ENCODE results near the gene NTF4.
"Not testable (repeated sequence)": the region's sequence is repeated elsewhere in the genome, so short reads cannot be mapped to it uniquely, and the experiment has no call there.

GRCh38 chr19:49043548-49043947 lies 21.1 kb downstream of the NTF4 start, which contains the start of gene CGB5:
- not testable (repeated sequence) for TF ChIP-seq SMC3 (IDR thresholded peaks at IDR 0.05; ENCODE audit: low read depth, low read length); POLR2A (IDR thresholded peaks at IDR 0.05; ENCODE audit: low read depth, low read length); RAD21 (IDR thresholded peaks at IDR 0.05; ENCODE audit: low read length); MAFK (IDR thresholded peaks at IDR 0.05; ENCODE audit: low read depth, low read length); BHLHE40 (IDR thresholded peaks at IDR 0.05; ENCODE audit: low read depth, low read length); FOS (IDR thresholded peaks at IDR 0.05; ENCODE audit: low read depth, low read length)
- TF ChIP-seq, protein P1, sequence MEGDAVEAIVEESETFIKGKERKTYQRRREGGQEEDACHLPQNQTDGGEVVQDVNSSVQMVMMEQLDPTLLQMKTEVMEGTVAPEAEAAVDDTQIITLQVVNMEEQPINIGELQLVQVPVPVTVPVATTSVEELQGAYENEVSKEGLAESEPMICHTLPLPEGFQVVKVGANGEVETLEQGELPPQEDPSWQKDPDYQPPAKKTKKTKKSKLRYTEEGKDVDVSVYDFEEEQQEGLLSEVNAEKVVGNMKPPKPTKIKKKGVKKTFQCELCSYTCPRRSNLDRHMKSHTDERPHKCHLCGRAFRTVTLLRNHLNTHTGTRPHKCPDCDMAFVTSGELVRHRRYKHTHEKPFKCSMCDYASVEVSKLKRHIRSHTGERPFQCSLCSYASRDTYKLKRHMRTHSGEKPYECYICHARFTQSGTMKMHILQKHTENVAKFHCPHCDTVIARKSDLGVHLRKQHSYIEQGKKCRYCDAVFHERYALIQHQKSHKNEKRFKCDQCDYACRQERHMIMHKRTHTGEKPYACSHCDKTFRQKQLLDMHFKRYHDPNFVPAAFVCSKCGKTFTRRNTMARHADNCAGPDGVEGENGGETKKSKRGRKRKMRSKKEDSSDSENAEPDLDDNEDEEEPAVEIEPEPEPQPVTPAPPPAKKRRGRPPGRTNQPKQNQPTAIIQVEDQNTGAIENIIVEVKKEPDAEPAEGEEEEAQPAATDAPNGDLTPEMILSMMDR (conservative IDR thresholded peaks at IDR 0.05; ENCODE audit: low read depth, low read length): not testable (repeated sequence)
